IPS DF 4.7 (cell line): ENCODE measurements around the gene INS.
"Not testable (repeated sequence)": the region's sequence is repeated elsewhere in the genome, so short reads cannot be mapped to it uniquely, and the experiment has no call there.

Experiments used
- DNase-seq: peaks from one replicate; pipeline ENCODE4 v3.0.0-alpha.2; 2013; ENCODE audit warnings: low spot score; ENCODE audit errors: extremely low read depth

Gene INS

GRCh38 chr11:2182692-2183474 lies 21.9 kb upstream of the INS start:
- DNase-seq, result no peak

GRCh38 chr11:2182075-2182474 lies 21.1 kb upstream of the INS start:
- no peak for DNase-seq

GRCh38 chr11:2180789-2181370 lies 19.9 kb upstream of the INS start:
- no peak for DNase-seq

- DNase-seq, result no peak
These were observed 19.3 kb upstream of the INS start for GRCh38 chr11:2180347-2180746.

GRCh38 chr11:2179516-2179915 lies 18.5 kb upstream of the INS start:
- no peak for DNase-seq

GRCh38 chr11:2178906-2179494 lies 18.0 kb upstream of the INS start:
- no peak for DNase-seq

- DNase-seq, result not testable (repeated sequence)
These were observed 17.2 kb upstream of the INS start for GRCh38 chr11:2178055-2178773.

GRCh38 chr11:2177076-2177475 lies 16.1 kb upstream of the INS start:
- no peak for DNase-seq

GRCh38 chr11:2176389-2176900 lies 15.4 kb upstream of the INS start:
- DNase-seq, result no peak

- DNase-seq, result no peak
These were observed 14.7 kb upstream of the INS start for GRCh38 chr11:2175659-2176058.

GRCh38 chr11:2174361-2174760 lies 13.4 kb upstream of the INS start:
- no peak for DNase-seq

GRCh38 chr11:2173761-2174160 lies 12.8 kb upstream of the INS start:
- no peak for DNase-seq

GRCh38 chr11:2173150-2173693 lies 12.2 kb upstream of the INS start:
- no peak for DNase-seq

GRCh38 chr11:2172676-2173075 lies 11.7 kb upstream of the INS start:
- DNase-seq, result no peak

GRCh38 chr11:2171591-2172003 lies 10.6 kb upstream of the INS start, which contains the start of gene TH:
Gene TH (minus strand): TSS chr11:2171815. CDS start chr11:2171786, 29 bp downstream.
- no peak for DNase-seq

GRCh38 chr11:2169626-2170570 lies 8.9 kb upstream of the INS start:
- DNase-seq, result no peak

GRCh38 chr11:2169005-2169378 lies 8.0 kb upstream of the INS start:
- DNase-seq, result no peak

GRCh38 chr11:2168286-2169004 lies 7.4 kb upstream of the INS start:
- no peak for DNase-seq

GRCh38 chr11:2167141-2168045 lies 6.4 kb upstream of the INS start:
- no peak for DNase-seq
